T follicular helper cell (primary cell): ENCODE measurements around the gene HEYL.
"Not testable (repeated sequence)": the region's sequence is repeated elsewhere in the genome, so short reads cannot be mapped to it uniquely, and the experiment has no call there.

ENCODE experiments used
- DNase-seq: peaks from one replicate; pipeline ENCODE4 v3.0.0-alpha.2; 2020; ENCODE audit warnings: low read depth

HEYL gene

GRCh38 chr1:39608921-39609320 is 30.5 kb downstream of the HEYL start:
- no peak for DNase-seq

- not testable (repeated sequence) for DNase-seq
Measured at GRCh38 chr1:39603677-39604076, 35.8 kb downstream of the HEYL start.

- DNase-seq = not testable (repeated sequence)
Measured at GRCh38 chr1:39601667-39602255, 37.7 kb downstream of the HEYL start.

- no peak for DNase-seq
Measured at GRCh38 chr1:39596163-39596562, 43.3 kb downstream of the HEYL start.

GRCh38 chr1:39593386-39593785 is 46.1 kb downstream of the HEYL start:
- DNase-seq = no peak

GRCh38 chr1:39592069-39592468 is 47.4 kb downstream of the HEYL start:
- DNase-seq = no peak

GRCh38 chr1:39590546-39590945 is 48.9 kb downstream of the HEYL start:
- no peak for DNase-seq

- no peak for DNase-seq
Measured at GRCh38 chr1:39585933-39586332, 53.5 kb downstream of the HEYL start.

- DNase-seq = no peak
Measured at GRCh38 chr1:39576016-39576657, 63.3 kb downstream of the HEYL start.

- peak; percentile 30 for DNase-seq
Measured at GRCh38 chr1:39575191-39576015, 64.0 kb downstream of the HEYL start.

- no peak for DNase-seq
Measured at GRCh38 chr1:39574646-39575045, 64.8 kb downstream of the HEYL start.
